IMR-90 (cell line): ENCODE measurements around the gene FEN1. TPM values are rescaled to one million over a fixed set of nuclear protein-coding genes. Genes with fewer than 3 reads are reported as not detected.

ENCODE experiments used
- ATAC-seq: fragments of 200-7000 bp; cut with Tn5 transposase; 2 replicates; pipeline ENCODE4 v1.9.1; 2020; ENCODE audit warnings: low read depth, mild to moderate bottlenecking, moderate library complexity
- BruUV-seq: library from RNA; stranded (reverse); fragments of 400-500 nt; replicated peaks from 2 replicates; lab custom pipeline; 2021; lab: Mats Ljungman, UMichigan
- CTCF ChIA-PET: fragments of 300-600 bp; formaldehyde crosslinking; extraction: SDS; loops from one replicate; lab custom pipeline; 2021; ENCODE audit warnings: antibody characterized with exemption; lab: Yijun Ruan, JAX
- POLR2A ChIA-PET: fragments of 300-600 bp; sonication (Branson Sonifier 250); formaldehyde crosslinking; loops from one replicate; lab custom pipeline; 2022; ENCODE audit warnings: antibody characterized with exemption; ENCODE audit not compliant: unreplicated experiment; lab: Charles Lee
- DNase-seq: peaks from one replicate; pipeline ENCODE4 v3.0.0; 2013
- H2AFZ ChIP-seq: replicated peaks from 2 replicates; pipeline ENCODE3; 2013; ENCODE audit warnings: low read length, mild to moderate bottlenecking; ENCODE audit not compliant: poor library complexity
- H2AK5ac ChIP-seq: 2 replicates; pipeline ENCODE4 v1.6.1; 2013; ENCODE audit warnings: low read depth, low read length, inconsistent platforms
- H2AK9ac ChIP-seq: replicated peaks from 2 replicates; pipeline ENCODE3; 2013; ENCODE audit warnings: mild to moderate bottlenecking, low read depth, low read length, moderate library complexity; ENCODE audit not compliant: poor library complexity
- H2BK120ac ChIP-seq: 2 replicates; pipeline ENCODE4 v1.6.1; 2013; ENCODE audit warnings: low read depth, low read length, inconsistent platforms
- H2BK15ac ChIP-seq: 3 replicates; pipeline ENCODE4 v1.6.1; 2013; ENCODE audit warnings: low read depth, low read length, inconsistent platforms
- H2BK20ac ChIP-seq: 2 replicates; pipeline ENCODE4 v1.6.1; 2013; ENCODE audit warnings: low read depth, mild to moderate bottlenecking, inconsistent platforms, low read length, moderate library complexity
- H2BK5ac ChIP-seq: 2 replicates; pipeline ENCODE4 v1.6.1; 2013; ENCODE audit warnings: mild to moderate bottlenecking, low read depth, low read length, inconsistent platforms; ENCODE audit not compliant: poor library complexity, severe bottlenecking
- H3K14ac ChIP-seq: replicated peaks from 2 replicates; pipeline ENCODE4 v1.6.1; 2013; ENCODE audit warnings: low read depth, low read length, inconsistent platforms
- H3K18ac ChIP-seq: 2 replicates; pipeline ENCODE4 v1.6.1; 2013; ENCODE audit warnings: low read depth, low read length, control low read depth
- H3K23ac ChIP-seq: 2 replicates; pipeline ENCODE4 v1.6.1; 2013; ENCODE audit warnings: low read depth, low read length, inconsistent platforms
- H3K27ac ChIP-seq: 2 replicates; pipeline ENCODE4 v1.5.1; 2013; ENCODE audit warnings: mild to moderate bottlenecking, control low read depth, low read length; ENCODE audit not compliant: insufficient read depth
- H3K27me3 ChIP-seq: 2 replicates; pipeline ENCODE4 v1.6.1; 2013; ENCODE audit warnings: low read length; ENCODE audit not compliant: control insufficient read depth, insufficient read depth
- H3K36me3 ChIP-seq: 2 replicates; pipeline ENCODE4 v1.6.1; 2013; ENCODE audit warnings: low read length, mixed read lengths; ENCODE audit not compliant: control insufficient read depth, insufficient read depth
- H3K4ac ChIP-seq: 2 replicates; pipeline ENCODE4 v1.6.1; 2013; ENCODE audit warnings: low read depth, low read length, inconsistent platforms
- H3K4me1 ChIP-seq: 2 replicates; pipeline ENCODE4 v1.6.1; 2013; ENCODE audit warnings: low read length, mixed read lengths; ENCODE audit not compliant: control insufficient read depth, insufficient read depth
- H3K4me2 ChIP-seq: 2 replicates; pipeline ENCODE4 v1.6.1; 2013; ENCODE audit warnings: low read depth, mild to moderate bottlenecking, control low read depth, low read length, moderate library complexity
- H3K4me3 ChIP-seq: 2 replicates; pipeline ENCODE4 v1.5.1; 2013; ENCODE audit warnings: low read depth, mild to moderate bottlenecking, control low read depth, low read length, moderate library complexity; ENCODE audit not compliant: insufficient read depth
- H3K56ac ChIP-seq: 2 replicates; pipeline ENCODE4 v1.6.1; 2013; ENCODE audit warnings: low read length, inconsistent platforms; ENCODE audit not compliant: insufficient read depth; ENCODE audit errors: extremely low read depth
- H3K79me1 ChIP-seq, 2 experiments: 2 replicates each; pipeline ENCODE4 v1.6.1; 2013; ENCODE audit warnings: low read length in 2 of 2, inconsistent platforms in 1 of 2, low read depth in 1 of 2
- H3K9ac ChIP-seq: 2 replicates; pipeline ENCODE4 v1.6.1; 2013; ENCODE audit warnings: low read depth, low read length, control low read depth
- H3K9me1 ChIP-seq: 2 replicates; pipeline ENCODE4 v1.6.1; 2013; ENCODE audit warnings: low read length, inconsistent platforms; ENCODE audit not compliant: insufficient read depth
- H3K9me3 ChIP-seq: 2 replicates; pipeline ENCODE4 v1.6.1; 2013; ENCODE audit warnings: low read length; ENCODE audit not compliant: control insufficient read depth, insufficient read depth
- H4K20me1 ChIP-seq: 2 replicates; pipeline ENCODE4 v1.6.1; 2013; ENCODE audit warnings: low read length, inconsistent platforms; ENCODE audit not compliant: insufficient read depth
- H4K5ac ChIP-seq: 2 replicates; pipeline ENCODE4 v1.6.1; 2013; ENCODE audit warnings: mild to moderate bottlenecking, low read depth, low read length, control low read depth
- H4K8ac ChIP-seq, 2 experiments: 2 replicates each; pipeline ENCODE4 v1.6.1; 2013; ENCODE audit warnings: low read depth in 2 of 2, low read length in 2 of 2, control low read depth in 1 of 2, inconsistent platforms in 1 of 2
- H4K91ac ChIP-seq: 2 replicates; pipeline ENCODE4 v1.6.1; 2013; ENCODE audit warnings: low read depth, low read length, inconsistent platforms; ENCODE audit not compliant: insufficient read depth
- BHLHE40 ChIP-seq: fragments of 150-350 bp; IDR thresholded peaks from 2 replicates; pipeline ENCODE4 v1.6.1; 2016; ENCODE audit warnings: mild to moderate bottlenecking, low read depth, low read length
- MAFK ChIP-seq: IDR thresholded peaks from 2 replicates; pipeline ENCODE4 v1.6.1; 2012; ENCODE audit warnings: low read depth, low read length, improper control_type of control experiment
- POLR2A ChIP-seq: IDR thresholded peaks from 2 replicates; pipeline ENCODE4 v1.6.1; 2012; ENCODE audit warnings: mild to moderate bottlenecking, low read depth, low read length
- RAD21 ChIP-seq: IDR thresholded peaks from 2 replicates; pipeline ENCODE4 v1.6.1; 2012; ENCODE audit warnings: low read length, improper control_type of control experiment
- SMC3 ChIP-seq: fragments of 150-350 bp; IDR thresholded peaks from 2 replicates; pipeline ENCODE4 v1.6.1; 2016; ENCODE audit warnings: low read depth, mild to moderate bottlenecking, antibody characterized with exemption, low read length, moderate library complexity
- WGBS, 2 experiments: methylation state at CpG; one replicate each; pipeline versions ENCODE4 v1.1.5 to v1.1.7; 2013; ENCODE audit warnings: missing lambda C conversion rate in 2 of 2; ENCODE audit not compliant: insufficient read length in 1 of 2; ENCODE audit errors: extremely low coverage in 2 of 2; 5-methylcytosine and 5-hydroxymethylcytosine counted together
- dilution Hi-C: fragments of 300-500 bp; cut with HindIII; formaldehyde crosslinking; loops from one replicate; pipeline ENCODE4 v1.14.3; 2018; ENCODE audit warnings: low sequenced_read_pairs; ENCODE audit not compliant: unreplicated experiment
- in situ Hi-C: fragments of 300-500 bp; cut with MboI; formaldehyde crosslinking; loops from 3 replicates; pipeline ENCODE4 v1.14.3; 2019; ENCODE audit warnings: low sequenced_read_pairs, inconsistent platforms, mixed read lengths
- intact Hi-C: fragments of 100-400 bp; cut with micrococcal nuclease; formaldehyde crosslinking; loops from 2 replicates; pipeline ENCODE4 v1.10.0; 2022
- polyA plus RNA-seq, 3 experiments: library from polyadenylated mRNA; depleted of rRNA; stranded (reverse); fragments of >200 nt; gene quantifications; 2 replicates each; pipeline ENCODE4 v1.2.3, GENCODE V29; 2012; ENCODE audit warnings: low replicate concordance in 1 of 3
- total RNA-seq: library from RNA; depleted of rRNA; stranded (reverse); fragments of >200 nt; gene quantifications from 2 replicates; pipeline ENCODE4 v1.2.3, GENCODE V29; 2012
- TF ChIP-seq, protein P1 (sequence below): conservative IDR thresholded peaks from 2 replicates; pipeline ENCODE4 v1.5.1; 2012; ENCODE audit warnings: mild to moderate bottlenecking, low read depth, low read length, improper control_type of control experiment

FEN1 gene
- total and polyA plus RNA-seq, 2 of the 4 experiments (the other 2 are of a cell fraction), result 23.0 to 41.9 TPM

DNA sequence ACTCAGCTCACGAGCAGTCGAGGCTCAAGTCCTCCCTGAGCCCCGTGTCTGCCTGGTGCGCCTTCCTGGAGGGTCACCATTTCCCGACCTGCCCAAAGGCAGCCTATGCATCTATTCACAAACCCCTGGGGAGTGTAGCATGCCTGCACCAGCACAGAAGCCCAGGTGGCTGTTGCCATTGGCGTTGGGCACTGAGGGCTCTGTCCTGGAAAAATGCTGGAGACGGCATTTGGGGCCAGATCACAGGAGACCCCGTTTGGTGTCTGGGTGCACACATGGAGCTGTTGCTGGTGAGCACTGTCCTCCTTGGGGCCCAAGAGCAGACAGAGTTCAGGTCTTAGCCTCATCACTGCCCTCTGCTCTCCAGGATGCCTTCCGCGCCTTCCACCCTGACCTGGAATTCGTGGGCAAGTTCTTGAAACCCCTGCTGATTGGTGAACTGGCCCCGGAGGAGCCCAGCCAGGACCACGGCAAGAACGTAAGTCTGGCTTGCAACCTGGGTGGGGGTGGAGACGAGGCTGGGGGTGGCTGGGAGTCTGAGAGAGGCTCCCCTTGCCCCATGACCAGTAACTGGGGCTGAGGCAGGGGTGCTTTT is 44.8 kb downstream of the FEN1 start:
- peaks cover 32% of the 10 kb centered on the region for H3K36me3 ChIP-seq
- no peak overlapping the region for H3K4me2 ChIP-seq
- no peaks in the 10 kb centered on the region for H3K27me3 ChIP-seq
- no peak for DNase-seq
- H3K4me3 ChIP-seq, result no peak overlapping the region
- H3K9ac ChIP-seq, result no peak overlapping the region
- H3K79me1 ChIP-seq, result peaks cover 4 to 54% of the 10 kb centered on the region in 2 experiments; a peak in 3 of 4 replicates
- H3K4me1 ChIP-seq, result peaks cover 6% of the 10 kb centered on the region; the same call in 1 of the 2 replicates
- peaks cover 18% of the 10 kb centered on the region for H3K9me1 ChIP-seq
- no peaks in the 10 kb centered on the region for H3K9me3 ChIP-seq
- no peak overlapping the region for H2BK120ac ChIP-seq
- no peak overlapping the region for H2AK9ac ChIP-seq
- ATAC-seq, result no peak
- H3K4ac ChIP-seq, result no peak overlapping the region
- intact Hi-C loops (no loop called here), dilution Hi-C loops (no loop called here), in situ Hi-C loops (no loop called here)
- no peak overlapping the region for H2BK15ac ChIP-seq
- H3K56ac ChIP-seq, result no peak overlapping the region
- TF ChIP-seq MAFK (no peak), RAD21 (no peak), SMC3 (no peak), POLR2A (no peak), BHLHE40 (no peak)
- TF ChIP-seq, protein P1, sequence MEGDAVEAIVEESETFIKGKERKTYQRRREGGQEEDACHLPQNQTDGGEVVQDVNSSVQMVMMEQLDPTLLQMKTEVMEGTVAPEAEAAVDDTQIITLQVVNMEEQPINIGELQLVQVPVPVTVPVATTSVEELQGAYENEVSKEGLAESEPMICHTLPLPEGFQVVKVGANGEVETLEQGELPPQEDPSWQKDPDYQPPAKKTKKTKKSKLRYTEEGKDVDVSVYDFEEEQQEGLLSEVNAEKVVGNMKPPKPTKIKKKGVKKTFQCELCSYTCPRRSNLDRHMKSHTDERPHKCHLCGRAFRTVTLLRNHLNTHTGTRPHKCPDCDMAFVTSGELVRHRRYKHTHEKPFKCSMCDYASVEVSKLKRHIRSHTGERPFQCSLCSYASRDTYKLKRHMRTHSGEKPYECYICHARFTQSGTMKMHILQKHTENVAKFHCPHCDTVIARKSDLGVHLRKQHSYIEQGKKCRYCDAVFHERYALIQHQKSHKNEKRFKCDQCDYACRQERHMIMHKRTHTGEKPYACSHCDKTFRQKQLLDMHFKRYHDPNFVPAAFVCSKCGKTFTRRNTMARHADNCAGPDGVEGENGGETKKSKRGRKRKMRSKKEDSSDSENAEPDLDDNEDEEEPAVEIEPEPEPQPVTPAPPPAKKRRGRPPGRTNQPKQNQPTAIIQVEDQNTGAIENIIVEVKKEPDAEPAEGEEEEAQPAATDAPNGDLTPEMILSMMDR, result no peak
- no peak overlapping the region for H2BK20ac ChIP-seq
- no peak overlapping the region for H3K18ac ChIP-seq
- H4K91ac ChIP-seq, result no peak overlapping the region
- H2BK5ac ChIP-seq, result no peak overlapping the region
- no peak overlapping the region for H3K27ac ChIP-seq
- peaks cover 34% of the 10 kb centered on the region; the same call in 1 of the 2 replicates for H4K20me1 ChIP-seq
- H4K5ac ChIP-seq, result no peak overlapping the region
- no peak overlapping the region for H2AK5ac ChIP-seq
- no peak overlapping the region for H4K8ac ChIP-seq
- ChIA-PET POLR2A (no interaction called here), CTCF (interaction anchor here (0.6 kb wide), 1 partner anchor 36 kb away, joined by 3 read pairs; no protein-coding TSS in a partner anchor)
- H3K14ac ChIP-seq, result no peak overlapping the region
- H3K23ac ChIP-seq, result no peak overlapping the region
- H2AFZ ChIP-seq, result no peak overlapping the region
- WGBS, 2 experiments, result 95% methylated on average over 2 of the region's 15 CpGs; no CpG with 5 or more reads in 1 of the 2 experiments
- BruUV-seq, result no TSS peak
